K562 (cell line): ENCODE measurements around the gene CCDC106. TPM values are rescaled to one million over a fixed set of nuclear protein-coding genes. Genes with fewer than 3 reads are reported as not detected.

Experiments used
- ARNT ChIP-seq, 2 experiments: fragments of 450-650 bp; IDR thresholded peaks; 2 replicates each; pipeline ENCODE4 v1.6.1; 2016; ENCODE audit warnings: mild to moderate bottlenecking in 1 of 2
- CBFA2T2 ChIP-seq: fragments of 450-650 bp; conservative IDR thresholded peaks from 2 replicates; pipeline ENCODE4 v1.6.1; 2017; ENCODE audit warnings: mild to moderate bottlenecking
- CBX8 ChIP-seq: fragments of 200-600 bp; sonication (generic); IDR thresholded peaks from 2 replicates; pipeline ENCODE4 v1.6.1; 2012; ENCODE audit warnings: borderline replicate concordance, mixed run types, low read depth, mild to moderate bottlenecking, moderate library complexity, mixed read lengths, low read length, control low read depth, inconsistent platforms; ENCODE audit not compliant: poor library complexity, severe bottlenecking; ENCODE audit errors: extremely low read depth
- MAFG ChIP-seq: fragments of 450-650 bp; conservative IDR thresholded peaks from 2 replicates; pipeline ENCODE4 v1.6.1; 2016; ENCODE audit warnings: missing genetic modification characterization, missing compliant biosample characterization
- MTA2 ChIP-seq: fragments of 450-650 bp; IDR thresholded peaks from 2 replicates; pipeline ENCODE4 v1.6.1; 2016; ENCODE audit warnings: low read depth
- MXI1 ChIP-seq: IDR thresholded peaks from 2 replicates; pipeline ENCODE4 v1.6.1; 2011; ENCODE audit warnings: low read depth, mild to moderate bottlenecking, improper control_type of control experiment, low read length
- PHF20 ChIP-seq: fragments of 450-650 bp; IDR thresholded peaks from 2 replicates; pipeline ENCODE4 v1.6.1; 2018; ENCODE audit not compliant: partially characterized antibody
- PURB ChIP-seq: sonication (generic); formaldehyde crosslinking; IDR thresholded peaks from 2 replicates; pipeline ENCODE4 v1.9.0; 2021; ENCODE audit warnings: low read depth, mild to moderate bottlenecking, missing genetic modification reagents
- RBFOX2 ChIP-seq: fragments of 200-400 bp; formaldehyde crosslinking; IDR thresholded peaks from 2 replicates; pipeline ENCODE4 v1.6.1; 2017; ENCODE audit warnings: low read depth, mild to moderate bottlenecking, low read length, moderate library complexity
- SP1 ChIP-seq: sonication (generic); formaldehyde crosslinking; IDR thresholded peaks from 2 replicates; pipeline ENCODE4 v1.8.1; 2022; ENCODE audit warnings: mild to moderate bottlenecking, missing genetic modification reagents
- XRCC5 ChIP-seq: fragments of 200-400 bp; formaldehyde crosslinking; IDR thresholded peaks from 2 replicates; pipeline ENCODE4 v1.6.1; 2017; ENCODE audit warnings: low read depth, mild to moderate bottlenecking, low read length
- polyA plus RNA-seq, 8 experiments: library from polyadenylated mRNA; depleted of rRNA in 4 of 8; stranded (reverse) in 5 of 8; unstranded in 3 of 8; fragments of >200 nt; fragmentation: Nextera tagmentation in 2 of 8; fragmentation: Illumina TruSeq in 1 of 8; extraction: Ambion mirVana in 2 of 8; extraction: Trizol in 1 of 8; gene quantifications; 2 replicates each; pipeline versions ENCODE4 v1.2.1 to v1.2.3, GENCODE V29; 2011 to 2014; ENCODE audit warnings: inconsistent platforms in 1 of 8, missing spikeins in 1 of 8
- total RNA-seq, 7 experiments: library from RNA; depleted of rRNA in 6 of 7; stranded (reverse); fragments of >200 nt in 6 of 7; fragmentation: Illumina TruSeq in 2 of 7; extraction: Trizol in 2 of 7; gene quantifications; 2 replicates each; pipeline versions ENCODE4 v1.2.1 to v1.2.3, GENCODE V29; 2011 to 2021; ENCODE audit warnings: low replicate concordance in 1 of 7
- TF ChIP-seq, protein P1 (sequence below): fragments of 250-450 bp; sonication (Bioruptor Pico); IDR thresholded peaks from 2 replicates; pipeline ENCODE4 v1.8.0; 2022; ENCODE audit warnings: moderate library complexity, mild to moderate bottlenecking, inconsistent platforms
- TF ChIP-seq, protein P2 (sequence below): fragments of 150-350 bp; IDR thresholded peaks from 2 replicates; pipeline ENCODE4 v1.6.1; 2014; ENCODE audit warnings: low read depth, mild to moderate bottlenecking, low read length, borderline replicate concordance
- TF ChIP-seq, protein P3 (sequence below), 2 experiments: fragments of 450-650 bp; IDR thresholded peaks; 2 replicates each; pipeline ENCODE4 v1.6.1; 2016
- TF ChIP-seq, protein P4 (sequence below): sonication (generic); formaldehyde crosslinking; IDR thresholded peaks from 2 replicates; pipeline ENCODE4 v1.8.0; 2022; ENCODE audit warnings: missing genetic modification reagents, mild to moderate bottlenecking, borderline replicate concordance

Gene CCDC106
- total and polyA plus RNA-seq, 9 of the 15 experiments (the other 6 are each of a cell fraction or from before 2014, with no cell fraction given) = 0.10 to 27.5 (median 15.0) TPM; not detected in 1

DNA sequence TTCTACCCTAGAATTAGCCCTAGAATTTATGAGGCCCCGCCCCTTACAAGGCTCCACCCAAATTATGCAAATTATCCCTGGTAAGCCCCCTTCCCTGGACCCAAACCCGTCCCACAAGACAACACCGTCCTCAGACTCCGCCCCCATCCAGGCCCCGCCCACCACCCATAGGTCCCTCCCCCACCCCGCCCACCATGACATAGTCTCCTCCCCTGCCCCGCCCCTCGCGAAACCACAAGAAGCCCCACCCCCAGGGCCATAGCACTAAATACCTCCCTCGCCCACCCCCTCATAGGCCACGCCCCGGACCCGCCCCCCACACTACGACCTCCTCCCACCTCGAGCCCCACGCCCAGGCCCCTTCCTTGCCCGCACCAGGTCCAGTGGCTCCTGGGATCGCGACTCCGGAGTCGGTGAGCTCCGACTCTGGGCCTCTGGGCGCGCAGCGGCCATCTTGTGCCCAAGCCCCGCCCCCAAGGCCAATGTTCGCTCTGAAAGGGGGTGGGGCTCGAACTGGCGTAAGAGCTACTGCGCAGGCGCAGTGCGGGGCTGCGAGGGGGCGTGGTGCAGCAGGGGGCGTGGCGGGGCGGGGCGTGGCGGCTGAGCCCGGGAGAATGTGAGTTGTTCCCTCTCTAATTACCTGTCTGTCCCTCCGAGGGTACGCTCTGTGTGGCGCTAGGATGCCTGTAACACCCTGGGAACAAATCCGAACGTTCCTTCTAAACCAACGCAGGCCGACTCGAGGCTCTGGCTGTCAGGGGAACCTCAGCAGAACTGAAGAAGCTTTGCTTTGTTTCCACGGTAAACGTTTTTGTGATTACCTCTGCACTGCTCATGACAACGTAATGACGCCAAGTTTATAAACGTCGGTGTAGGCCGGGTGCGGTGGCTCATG is 23.7 kb upstream of the CCDC106 start, which contains the start of gene ZNF784 (continued):
- TF ChIP-seq, protein P1, sequence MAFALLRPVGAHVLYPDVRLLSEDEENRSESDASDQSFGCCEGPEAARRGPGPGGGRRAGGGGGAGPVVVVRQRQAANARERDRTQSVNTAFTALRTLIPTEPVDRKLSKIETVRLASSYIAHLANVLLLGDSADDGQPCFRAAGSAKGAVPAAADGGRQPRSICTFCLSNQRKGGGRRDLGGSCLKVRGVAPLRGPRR (CRISPR knock-in tag) = no peak
- TF ChIP-seq RBFOX2 (peak; percentile 77), MTA2 (no peak), CBFA2T2 (no peak), MXI1 (peak; percentile 46; the same call in 1 of the 2 replicates), PHF20 (no peak), MAFG (tag) (no peak), PURB (CRISPR knock-in tag) (no peak), XRCC5 (no peak), ARNT (IDR thresholded peaks at IDR 0.05) (no peak), SP1 (CRISPR knock-in tag) (peak; percentile 94), CBX8 (no peak)
- TF ChIP-seq, protein P2, sequence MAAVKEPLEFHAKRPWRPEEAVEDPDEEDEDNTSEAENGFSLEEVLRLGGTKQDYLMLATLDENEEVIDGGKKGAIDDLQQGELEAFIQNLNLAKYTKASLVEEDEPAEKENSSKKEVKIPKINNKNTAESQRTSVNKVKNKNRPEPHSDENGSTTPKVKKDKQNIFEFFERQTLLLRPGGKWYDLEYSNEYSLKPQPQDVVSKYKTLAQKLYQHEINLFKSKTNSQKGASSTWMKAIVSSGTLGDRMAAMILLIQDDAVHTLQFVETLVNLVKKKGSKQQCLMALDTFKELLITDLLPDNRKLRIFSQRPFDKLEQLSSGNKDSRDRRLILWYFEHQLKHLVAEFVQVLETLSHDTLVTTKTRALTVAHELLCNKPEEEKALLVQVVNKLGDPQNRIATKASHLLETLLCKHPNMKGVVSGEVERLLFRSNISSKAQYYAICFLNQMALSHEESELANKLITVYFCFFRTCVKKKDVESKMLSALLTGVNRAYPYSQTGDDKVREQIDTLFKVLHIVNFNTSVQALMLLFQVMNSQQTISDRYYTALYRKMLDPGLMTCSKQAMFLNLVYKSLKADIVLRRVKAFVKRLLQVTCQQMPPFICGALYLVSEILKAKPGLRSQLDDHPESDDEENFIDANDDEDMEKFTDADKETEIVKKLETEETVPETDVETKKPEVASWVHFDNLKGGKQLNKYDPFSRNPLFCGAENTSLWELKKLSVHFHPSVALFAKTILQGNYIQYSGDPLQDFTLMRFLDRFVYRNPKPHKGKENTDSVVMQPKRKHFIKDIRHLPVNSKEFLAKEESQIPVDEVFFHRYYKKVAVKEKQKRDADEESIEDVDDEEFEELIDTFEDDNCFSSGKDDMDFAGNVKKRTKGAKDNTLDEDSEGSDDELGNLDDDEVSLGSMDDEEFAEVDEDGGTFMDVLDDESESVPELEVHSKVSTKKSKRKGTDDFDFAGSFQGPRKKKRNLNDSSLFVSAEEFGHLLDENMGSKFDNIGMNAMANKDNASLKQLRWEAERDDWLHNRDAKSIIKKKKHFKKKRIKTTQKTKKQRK = no peak
- TF ChIP-seq, protein P3, sequence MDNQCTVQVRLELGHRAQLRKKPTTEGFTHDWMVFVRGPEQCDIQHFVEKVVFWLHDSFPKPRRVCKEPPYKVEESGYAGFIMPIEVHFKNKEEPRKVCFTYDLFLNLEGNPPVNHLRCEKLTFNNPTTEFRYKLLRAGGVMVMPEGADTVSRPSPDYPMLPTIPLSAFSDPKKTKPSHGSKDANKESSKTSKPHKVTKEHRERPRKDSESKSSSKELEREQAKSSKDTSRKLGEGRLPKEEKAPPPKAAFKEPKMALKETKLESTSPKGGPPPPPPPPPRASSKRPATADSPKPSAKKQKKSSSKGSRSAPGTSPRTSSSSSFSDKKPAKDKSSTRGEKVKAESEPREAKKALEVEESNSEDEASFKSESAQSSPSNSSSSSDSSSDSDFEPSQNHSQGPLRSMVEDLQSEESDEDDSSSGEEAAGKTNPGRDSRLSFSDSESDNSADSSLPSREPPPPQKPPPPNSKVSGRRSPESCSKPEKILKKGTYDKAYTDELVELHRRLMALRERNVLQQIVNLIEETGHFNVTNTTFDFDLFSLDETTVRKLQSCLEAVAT (IDR thresholded peaks at IDR 0.05) = no peak
- TF ChIP-seq, protein P4, sequence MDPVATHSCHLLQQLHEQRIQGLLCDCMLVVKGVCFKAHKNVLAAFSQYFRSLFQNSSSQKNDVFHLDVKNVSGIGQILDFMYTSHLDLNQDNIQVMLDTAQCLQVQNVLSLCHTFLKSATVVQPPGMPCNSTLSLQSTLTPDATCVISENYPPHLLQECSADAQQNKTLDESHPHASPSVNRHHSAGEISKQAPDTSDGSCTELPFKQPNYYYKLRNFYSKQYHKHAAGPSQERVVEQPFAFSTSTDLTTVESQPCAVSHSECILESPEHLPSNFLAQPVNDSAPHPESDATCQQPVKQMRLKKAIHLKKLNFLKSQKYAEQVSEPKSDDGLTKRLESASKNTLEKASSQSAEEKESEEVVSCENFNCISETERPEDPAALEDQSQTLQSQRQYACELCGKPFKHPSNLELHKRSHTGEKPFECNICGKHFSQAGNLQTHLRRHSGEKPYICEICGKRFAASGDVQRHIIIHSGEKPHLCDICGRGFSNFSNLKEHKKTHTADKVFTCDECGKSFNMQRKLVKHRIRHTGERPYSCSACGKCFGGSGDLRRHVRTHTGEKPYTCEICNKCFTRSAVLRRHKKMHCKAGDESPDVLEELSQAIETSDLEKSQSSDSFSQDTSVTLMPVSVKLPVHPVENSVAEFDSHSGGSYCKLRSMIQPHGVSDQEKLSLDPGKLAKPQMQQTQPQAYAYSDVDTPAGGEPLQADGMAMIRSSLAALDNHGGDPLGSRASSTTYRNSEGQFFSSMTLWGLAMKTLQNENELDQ (CRISPR knock-in tag) = no peak
